Brain microvascular endothelial cell (primary cell): ENCODE measurements around the gene CAPN2.

Experiments used
- DNase-seq: peaks from one replicate; pipeline ENCODE4 v3.0.0-alpha.2; 2020
- H3K27ac ChIP-seq: fragments of 250-450 bp; sonication (Bioruptor Pico); 2 replicates; pipeline ENCODE4 v1.5.1; 2020; ENCODE audit warnings: mild to moderate bottlenecking, moderate library complexity
- H3K27me3 ChIP-seq: fragments of 250-450 bp; sonication (Bioruptor Pico); replicated peaks from 2 replicates; pipeline ENCODE4 v1.5.1; 2020; ENCODE audit warnings: mild to moderate bottlenecking
- H3K36me3 ChIP-seq: fragments of 250-450 bp; sonication (Bioruptor Pico); replicated peaks from 2 replicates; pipeline ENCODE4 v1.5.1; 2020; ENCODE audit warnings: mild to moderate bottlenecking
- H3K4me3 ChIP-seq: 2 replicates; pipeline ENCODE4 v1.5.1; 2011; ENCODE audit warnings: low read depth, mild to moderate bottlenecking, control low read depth, low read length, moderate library complexity
- CTCF ChIP-seq: IDR thresholded peaks from 2 replicates; pipeline ENCODE4 v1.5.1; 2011; ENCODE audit warnings: low read depth, mild to moderate bottlenecking, moderate library complexity, low read length, control low read depth, inconsistent platforms; ENCODE audit errors: missing control alignments
- in situ Hi-C: cut with HindIII; loops from 2 replicates; pipeline ENCODE4 v1.10.0; 2017; ENCODE audit warnings: low sequenced_read_pairs, low pct_ligation_motif_present

CAPN2 gene

GRCh38 chr1:223704921-223705878, 7.1 kb upstream of the CAPN2 start:
- Histone ChIP-seq H3K36me3 (no peaks in the 10 kb centered on the region), H3K27ac (peak overlapping the region; percentile 95), H3K4me3 (no peak overlapping the region), H3K27me3 (no peaks in the 10 kb centered on the region)
- TF ChIP-seq CTCF = no peak
- DNase-seq = no peak
- in situ Hi-C loops = no loop called here

- Histone ChIP-seq H3K27ac (peak overlapping the region; percentile 95), H3K27me3 (no peaks in the 10 kb centered on the region), H3K36me3 (no peaks in the 10 kb centered on the region), H3K4me3 (no peak overlapping the region)
- in situ Hi-C loops = no loop called here
- TF ChIP-seq CTCF = no peak
- peak; percentile 86 for DNase-seq
Observed at GRCh38 chr1:223706077-223706973, 6.0 kb upstream of the CAPN2 start.

- no peaks in the 10 kb centered on the region for H3K36me3 ChIP-seq
- peak overlapping the region; percentile 9 for H3K4me3 ChIP-seq
- peak; percentile 99 for DNase-seq
- in situ Hi-C loops = no loop called here
- peak overlapping the region; percentile 95 for H3K27ac ChIP-seq
- TF ChIP-seq CTCF = no peak
- no peaks in the 10 kb centered on the region for H3K27me3 ChIP-seq
Observed at GRCh38 chr1:223707256-223708000, 4.9 kb upstream of the CAPN2 start.

- peak overlapping the region; percentile 95 for H3K27ac ChIP-seq
- no peak overlapping the region for H3K4me3 ChIP-seq
- H3K27me3 ChIP-seq = no peaks in the 10 kb centered on the region
Observed at GRCh38 chr1:223708001-223708359, 4.4 kb upstream of the CAPN2 start.

More at GRCh38 chr1:223708001-223708359, 4.4 kb upstream of the CAPN2 start:
- peak; percentile 44 for TF ChIP-seq CTCF
- peaks cover 4% of the 10 kb centered on the region for H3K36me3 ChIP-seq
- DNase-seq = no peak
- in situ Hi-C loops = no loop called here
